Measurements from ENCODE around the gene TUBA1A.
"Not testable (repeated sequence)": the region's sequence is repeated elsewhere in the genome, so short reads cannot be mapped to it uniquely, and the experiment has no call there.

The TUBA1A gene

DNA sequence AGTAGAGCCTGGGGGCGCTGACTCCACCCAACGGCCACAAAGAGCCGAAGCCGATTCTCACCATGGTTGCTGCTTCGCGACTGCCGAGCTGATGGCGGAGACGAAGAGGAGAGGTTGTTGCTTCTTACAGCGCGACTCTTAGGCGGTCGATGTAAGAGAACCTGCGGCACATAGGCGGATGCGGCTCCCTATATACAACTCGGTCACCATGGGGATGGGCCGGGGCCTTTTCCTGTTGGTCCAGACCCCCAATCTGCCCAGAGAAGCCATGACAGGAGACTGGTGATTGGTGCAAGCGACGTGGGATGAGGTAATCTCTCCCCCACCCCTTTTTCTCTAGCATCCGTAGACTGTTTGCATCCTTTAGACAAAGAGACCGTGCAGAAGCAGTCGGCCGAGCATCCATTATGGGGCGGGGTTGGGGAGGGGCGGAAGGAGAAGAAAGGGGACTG is at the start of gene TUBA1A:
Gene TUBA1A (minus strand): TSS at position 165 of the 452 bp plus-strand sequence. CDS start 101 bp downstream, at position 64.
- peak; percentile 94 for DNase-seq

DNA sequence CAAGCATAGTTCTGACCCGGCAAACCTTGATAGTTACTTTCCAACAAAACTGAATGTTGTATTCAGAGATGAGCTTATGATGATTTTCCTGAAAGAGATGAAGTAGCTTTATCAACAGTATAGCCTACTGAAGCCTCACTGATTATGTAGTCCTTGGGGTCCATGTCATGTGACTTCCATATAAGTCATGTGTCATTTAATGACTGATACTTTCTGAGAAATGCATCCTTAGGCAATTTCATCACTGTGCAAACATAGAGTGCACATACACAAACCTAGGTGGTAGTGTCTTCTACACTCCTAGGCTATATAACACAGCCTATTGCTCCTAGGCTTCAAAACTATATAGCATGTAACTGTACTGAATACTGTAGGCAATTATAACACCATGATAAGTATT is 47.5 kb upstream of the TUBA1A start:
- DNase-seq, result peak; percentile 66

DNA sequence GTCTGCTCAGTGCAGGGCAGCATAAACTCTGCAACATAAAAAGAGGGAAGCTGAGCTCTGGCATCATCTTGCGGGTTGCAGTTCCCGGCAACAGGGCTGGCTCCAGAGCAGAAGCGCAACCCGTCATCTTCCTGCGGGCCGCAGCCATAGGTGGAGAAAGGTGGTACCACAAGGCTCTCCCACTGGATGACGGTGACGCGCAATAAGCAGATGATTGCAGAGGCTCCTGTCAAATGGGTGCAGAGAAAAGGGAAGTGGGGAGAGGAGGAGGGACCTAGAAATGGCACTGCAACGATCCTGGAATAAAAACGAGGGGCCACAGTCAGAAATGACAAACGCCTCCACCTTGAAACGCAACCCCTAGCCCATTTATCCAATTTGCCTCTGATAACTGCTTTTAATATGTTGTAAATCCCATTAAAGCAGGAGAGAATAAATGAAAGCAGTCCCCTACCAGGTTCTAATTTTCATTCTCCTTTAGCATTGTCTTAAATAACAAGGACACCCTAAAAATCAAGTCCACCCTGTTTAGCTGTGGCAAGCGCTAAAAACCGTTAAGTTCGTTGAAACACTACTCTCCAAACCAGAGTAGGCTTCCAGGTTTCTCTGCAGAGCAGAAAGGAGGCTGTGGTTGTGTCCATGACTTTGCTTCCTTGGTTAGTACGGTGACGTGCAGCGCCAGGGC is 45.1 kb upstream of the TUBA1A start:
- peak; percentile 99 for DNase-seq

DNA sequence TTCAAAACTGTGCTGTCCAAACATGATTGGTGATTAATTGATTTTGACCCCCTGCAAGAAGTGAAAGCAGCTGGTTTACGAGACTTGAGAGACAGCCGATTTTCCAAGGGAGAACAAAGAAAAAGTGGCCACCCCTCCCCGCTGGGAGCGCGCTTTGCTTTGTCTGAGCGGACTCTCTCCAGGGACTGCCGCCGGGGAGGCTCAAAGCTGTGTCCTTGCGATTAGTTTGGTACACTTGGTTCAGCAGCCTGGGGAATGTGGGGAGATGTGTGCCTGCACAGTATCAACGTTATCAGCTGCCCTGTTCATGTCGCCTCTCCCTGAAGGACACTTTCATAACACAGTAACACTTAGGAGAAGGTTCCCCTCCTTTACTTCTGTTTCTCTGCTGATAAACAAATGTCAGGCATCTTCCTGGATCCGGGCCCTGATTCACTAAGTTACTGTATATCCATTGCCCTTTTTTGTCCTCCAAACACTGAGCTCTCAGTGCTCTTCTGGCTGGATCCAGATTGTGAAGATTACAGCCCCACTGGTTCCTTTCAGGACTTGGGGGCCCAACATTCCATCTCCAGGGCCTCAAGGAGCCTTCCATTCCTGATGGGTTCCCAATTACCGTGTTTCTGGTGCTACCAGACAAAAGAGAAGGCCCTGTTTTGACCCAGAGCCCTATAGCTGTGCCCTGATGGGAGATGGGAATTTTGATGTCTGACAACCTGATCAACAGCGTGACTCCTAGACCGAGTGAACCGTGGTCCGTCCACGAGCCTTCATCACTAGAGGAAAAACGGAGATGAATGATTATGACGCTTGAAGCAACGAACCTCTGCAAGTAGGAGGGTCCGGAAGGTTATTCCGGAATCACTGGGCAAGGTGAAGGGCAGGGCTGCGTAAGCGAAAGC is 44.3 kb upstream of the TUBA1A start:
- peak; percentile 52 for DNase-seq

DNA sequence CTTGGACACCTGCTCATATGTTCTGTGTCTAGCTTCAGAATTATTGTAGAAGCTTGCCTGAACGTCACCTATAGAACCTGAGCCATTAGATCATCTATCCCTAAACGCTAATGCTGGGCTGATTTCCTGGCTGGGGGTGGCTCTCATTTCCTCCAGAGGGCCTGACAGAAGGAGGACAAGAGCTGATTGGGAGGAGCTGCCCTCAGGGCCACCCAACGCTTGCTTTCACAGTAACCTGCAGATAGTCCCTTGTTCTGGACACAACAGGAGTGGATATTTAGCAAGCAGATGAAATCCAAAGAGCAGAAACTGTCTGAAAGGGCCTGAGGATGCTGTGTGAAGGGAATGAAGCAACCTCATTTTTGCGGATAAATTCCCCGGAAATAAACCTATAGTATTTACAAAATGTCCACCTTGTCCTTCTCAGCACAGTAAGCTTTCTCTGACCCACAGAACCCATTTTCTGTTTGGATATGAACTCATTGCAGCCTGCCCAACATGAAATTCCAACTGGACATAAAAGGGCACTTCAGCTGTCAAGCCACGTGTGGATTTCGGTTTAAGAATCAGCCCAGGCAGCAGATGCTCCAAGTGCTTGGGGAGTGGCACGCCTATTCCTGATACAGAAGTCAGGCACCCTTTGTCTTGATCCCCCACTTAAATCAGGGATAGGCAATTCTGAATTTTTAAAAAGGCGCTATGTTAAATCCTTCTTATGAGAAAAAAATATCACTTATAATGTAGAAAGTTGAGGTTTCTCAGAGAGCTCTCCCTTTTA is 43.2 kb upstream of the TUBA1A start:
- DNase-seq, result peak; percentile 49

DNA sequence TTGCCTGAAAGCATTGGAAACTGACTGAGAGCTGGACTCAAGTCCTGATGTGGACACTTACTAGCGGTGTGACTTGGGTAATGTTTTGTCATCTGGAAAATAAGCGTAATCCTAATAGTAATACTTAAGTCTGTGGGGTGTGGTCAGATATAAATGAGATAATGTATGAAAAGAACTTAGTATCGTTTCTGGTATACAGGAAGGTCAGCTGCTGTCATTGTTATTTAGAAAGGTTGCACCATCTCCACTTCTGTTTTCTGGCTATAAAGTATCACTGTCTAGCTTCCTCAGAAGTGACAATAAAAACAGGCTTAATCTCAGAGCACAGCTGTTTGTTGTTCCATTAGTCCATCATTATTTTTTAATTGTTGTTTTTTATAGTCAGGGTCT is 41.9 kb upstream of the TUBA1A start:
- peak; percentile 99 for DNase-seq

DNA sequence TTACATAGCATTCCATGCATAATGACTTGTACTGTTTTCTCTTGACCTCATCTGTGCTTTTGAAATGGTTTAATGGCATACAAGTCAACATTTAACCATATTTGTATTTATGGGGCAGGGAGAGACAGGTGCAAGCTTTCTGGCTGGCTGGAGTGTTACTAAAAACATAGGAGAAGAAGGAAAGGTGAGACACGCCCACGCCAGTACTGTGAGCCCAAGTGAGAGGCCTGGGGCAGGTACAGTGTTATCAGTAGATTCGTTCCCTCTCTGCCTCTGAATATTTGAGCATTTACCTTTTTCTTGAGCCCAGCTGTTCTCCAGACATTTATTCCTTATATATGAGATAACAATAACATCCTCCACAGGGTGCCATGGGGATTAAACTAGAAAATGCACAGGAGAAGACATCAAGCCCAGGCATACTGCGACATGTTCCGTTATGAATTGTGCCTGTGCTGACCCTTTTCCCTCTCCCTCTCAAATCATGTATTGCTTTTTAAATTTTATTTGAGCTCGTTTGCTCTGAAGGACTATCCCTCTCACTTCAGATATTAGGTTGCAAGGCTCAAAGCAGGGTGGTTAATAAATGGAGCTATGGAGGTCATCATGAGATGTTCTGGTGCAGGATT is 41.4 kb upstream of the TUBA1A start:
- no peak for DNase-seq

DNA sequence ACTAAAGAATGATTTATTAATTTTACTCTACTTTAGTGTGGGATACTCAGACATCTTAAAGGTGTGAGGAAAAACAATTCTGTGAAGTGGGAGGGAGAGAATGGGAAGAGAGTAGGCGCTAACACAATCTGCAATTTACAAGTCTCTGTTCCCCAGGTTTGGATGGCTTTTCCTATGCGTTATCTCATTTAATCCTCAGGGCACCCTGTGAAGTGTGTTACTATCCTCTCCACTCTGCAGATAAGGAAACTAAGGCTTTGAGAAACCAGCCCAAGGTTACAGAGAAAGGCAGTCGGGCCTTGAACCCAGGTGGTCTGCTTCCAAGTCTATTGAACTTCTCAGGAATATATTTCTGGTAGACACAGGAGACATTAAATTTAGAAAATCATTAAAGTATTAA is 39.8 kb upstream of the TUBA1A start:
- DNase-seq, result no peak

DNA sequence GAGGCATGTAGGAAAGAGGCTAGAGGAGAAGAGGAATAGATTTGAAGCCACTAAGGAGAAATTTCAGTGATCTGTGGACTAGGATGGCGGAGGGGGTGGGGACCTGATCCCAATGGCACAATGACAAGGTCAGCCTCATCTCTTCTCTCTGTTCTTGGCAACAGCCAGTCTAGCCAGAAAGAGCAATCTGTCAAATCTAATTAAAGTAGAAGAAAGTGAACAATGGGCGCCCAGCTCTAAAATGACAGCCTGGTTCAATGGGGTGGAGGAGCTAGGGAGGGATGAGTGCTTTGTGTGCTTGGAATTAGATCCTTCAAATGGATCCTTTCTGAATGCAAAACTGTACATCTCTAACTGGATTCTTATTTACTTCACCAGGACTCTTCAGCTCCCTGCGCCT is 38.8 kb upstream of the TUBA1A start:
- no peak for DNase-seq

DNA sequence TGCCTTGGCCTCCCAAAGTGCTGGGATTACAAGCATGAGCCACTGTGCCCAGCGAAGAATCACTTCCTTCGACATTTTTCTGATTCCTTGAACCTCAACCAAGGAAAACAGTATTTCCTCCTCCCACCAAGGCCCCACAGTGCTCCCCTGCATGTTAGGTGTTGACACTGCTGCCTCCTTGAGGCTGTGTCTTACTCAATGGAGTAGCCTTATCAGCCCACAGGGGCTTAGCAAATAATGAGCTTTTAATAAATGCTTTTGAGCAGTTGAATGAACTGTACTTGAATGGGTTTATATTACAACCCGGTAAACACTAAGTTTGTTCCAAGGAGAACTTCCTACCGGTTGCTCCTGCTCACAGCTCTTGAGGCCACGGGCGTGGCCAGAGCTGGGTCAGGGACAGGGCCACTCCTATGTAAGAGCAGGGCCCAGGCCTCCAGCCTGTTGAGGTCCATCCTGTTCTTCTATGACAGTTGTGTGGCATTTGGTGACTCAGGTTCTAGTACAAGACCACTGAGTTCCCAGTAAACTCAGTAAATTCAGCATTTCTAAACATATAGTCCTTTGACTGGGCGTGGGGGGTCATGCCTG is 36.8 kb upstream of the TUBA1A start:
- peak; percentile 48 for DNase-seq

DNA sequence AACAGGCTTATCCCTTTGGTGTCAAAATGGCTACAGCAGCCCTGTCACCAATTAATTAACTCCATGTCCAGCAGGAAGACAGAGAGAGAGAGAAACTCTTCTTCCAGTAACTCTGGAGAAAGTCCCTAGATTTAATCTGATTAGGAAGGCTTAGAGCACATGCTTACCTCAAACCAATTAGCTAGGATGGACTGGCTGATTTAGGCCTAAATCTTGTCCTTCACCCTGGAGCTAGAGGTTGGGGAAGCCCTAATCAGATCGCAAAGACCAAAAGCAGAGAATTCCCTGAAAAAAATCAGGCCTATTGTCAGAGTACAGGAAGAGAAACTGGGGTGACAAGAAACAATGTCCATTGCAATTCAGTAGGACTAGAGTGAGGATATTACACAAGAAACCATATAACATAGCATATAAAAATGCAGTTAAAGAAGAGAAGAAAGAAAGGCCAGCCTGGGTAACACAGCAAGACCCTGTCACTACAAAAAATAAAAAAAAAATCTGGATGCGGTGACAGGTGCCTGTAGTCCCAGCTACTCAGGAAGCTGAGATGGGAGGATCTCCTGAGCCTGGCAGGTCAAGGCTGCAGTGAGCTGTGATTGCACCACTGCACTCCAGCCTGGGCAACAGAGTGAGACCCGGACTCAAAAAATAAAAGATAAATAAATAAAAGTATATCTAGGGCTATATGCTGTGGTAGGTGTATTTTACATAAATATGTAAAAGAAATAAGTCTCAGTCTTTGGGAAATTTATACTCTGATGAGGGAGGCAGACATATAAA is 34.9 kb upstream of the TUBA1A start:
- DNase-seq, result peak; percentile 48

DNA sequence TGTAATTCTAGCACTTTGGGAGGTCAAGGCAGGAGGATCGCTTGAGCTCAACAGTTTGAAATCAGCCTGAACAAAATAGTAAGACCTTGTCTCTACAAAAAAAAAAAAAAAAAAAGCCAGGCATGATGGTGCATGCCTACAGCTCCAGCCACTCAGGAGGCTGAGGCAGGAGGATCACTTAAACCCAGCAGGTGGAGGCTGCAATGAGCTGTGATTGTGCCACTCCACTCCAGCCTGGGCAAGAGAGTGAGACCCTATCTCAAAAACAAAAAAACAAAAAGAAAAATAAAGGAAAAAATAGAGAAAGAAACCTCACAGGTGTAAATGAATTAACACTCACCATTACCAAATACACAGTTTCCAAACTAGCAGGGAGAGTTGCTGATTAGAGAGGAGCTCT is 34.2 kb upstream of the TUBA1A start:
- DNase-seq, result no peak

DNA sequence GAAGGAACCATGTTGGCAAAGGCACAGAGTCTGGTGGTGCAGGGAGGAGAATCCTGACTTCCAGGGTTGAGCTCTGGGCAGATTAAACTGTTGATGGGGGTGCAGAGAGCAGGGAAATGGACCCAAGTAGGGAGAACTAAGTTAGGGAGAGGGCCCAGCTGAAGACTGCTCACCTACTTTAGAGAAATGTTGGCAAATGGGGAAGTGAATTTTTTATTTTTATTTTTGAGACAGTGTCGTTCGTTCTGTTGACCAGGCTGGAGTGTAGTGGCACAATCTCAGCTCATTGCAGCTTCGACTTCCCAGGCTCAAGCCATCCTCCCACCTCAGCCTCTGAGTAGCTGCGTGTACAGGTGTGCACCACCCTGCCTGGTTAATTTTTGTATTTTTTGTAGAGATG is 32.1 kb upstream of the TUBA1A start:
- DNase-seq, result no peak

DNA sequence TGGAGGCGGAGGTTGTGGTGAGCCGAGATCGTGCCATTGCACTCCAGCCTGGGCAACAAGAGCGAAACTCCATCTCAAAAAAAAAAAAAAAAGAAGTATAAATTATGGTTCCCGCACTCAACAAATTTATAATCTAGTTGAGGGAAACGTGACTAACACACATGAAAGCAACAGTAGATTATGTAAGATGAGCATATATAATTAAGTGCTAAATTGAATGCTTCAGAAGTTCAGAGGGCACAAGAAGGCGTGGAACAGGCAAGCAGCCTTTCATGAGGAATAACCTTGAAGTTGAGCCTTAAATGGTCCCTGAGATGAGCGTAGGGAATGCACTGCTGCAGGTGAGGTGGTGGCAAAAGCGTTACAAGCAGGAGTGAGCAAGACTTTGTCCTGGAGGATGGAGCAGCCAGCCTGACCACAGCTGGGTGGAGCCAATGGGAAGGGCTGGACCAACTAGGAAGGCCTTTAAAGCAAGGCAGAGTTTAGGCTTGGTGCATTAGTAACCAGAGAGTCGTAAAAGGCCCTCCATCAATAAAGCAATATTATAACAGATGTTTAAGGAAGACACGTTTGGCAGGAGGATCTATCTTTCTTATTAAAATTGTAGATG is 30.6 kb upstream of the TUBA1A start:
- no peak for DNase-seq

DNA sequence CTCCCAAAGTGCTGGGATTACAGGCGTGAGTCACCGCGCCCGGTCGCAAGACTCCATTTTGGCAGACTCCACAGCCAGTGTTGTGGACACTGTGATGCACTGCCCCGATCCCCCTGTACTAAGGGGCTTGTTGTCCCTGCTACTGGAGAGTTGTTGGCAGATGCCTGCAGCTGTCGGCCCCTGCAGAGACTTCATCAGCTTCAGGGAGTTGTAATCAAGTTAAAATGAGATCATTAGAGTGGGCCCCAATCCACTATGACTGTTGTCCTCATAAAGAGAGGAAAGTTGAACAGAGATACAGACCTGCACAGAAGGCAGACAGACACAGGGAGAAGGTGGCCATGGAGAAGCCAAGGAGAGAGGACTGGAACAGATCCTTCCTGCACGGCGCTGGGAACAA is 23.7 kb upstream of the TUBA1A start:
- DNase-seq, result no peak

DNA sequence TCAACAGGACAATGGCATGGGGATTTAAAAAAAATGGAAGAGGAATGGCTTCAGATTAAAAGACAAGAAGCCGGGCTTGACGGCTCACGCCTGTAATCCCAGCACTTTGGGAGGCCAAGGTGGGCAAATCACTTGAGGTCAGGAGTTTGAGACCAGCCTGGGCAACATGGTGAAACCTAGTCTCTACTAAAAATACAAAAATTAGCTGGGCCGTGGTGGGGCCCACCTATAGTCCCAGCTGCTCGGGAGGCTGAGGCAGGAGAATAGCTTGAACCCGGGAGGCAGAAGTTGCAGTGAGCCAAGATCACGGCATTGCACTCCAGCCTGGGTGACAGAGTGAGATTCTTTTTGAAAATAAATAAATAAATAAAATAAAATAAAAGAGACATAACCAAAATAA is 21.8 kb upstream of the TUBA1A start:
- not testable (repeated sequence) for DNase-seq

DNA sequence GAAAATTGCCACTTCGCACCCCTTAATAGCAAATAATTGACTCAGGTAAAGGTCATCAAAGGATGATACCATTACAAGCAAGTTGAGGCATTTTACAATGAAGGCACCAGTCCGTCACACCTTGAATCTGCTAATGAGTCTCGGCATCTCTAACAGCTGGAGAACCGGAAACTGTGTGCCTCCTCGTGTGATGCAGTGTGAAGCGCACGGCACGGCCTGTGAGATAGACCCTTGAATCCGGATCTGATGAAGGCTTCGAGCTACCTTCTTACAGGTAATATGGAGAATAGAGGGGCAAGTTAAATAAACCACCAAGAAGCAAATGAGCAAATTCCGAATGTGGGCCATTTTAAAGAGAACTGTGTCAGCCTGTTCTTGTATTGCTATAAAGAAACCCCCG is 19.8 kb upstream of the TUBA1A start:
- DNase-seq, result no peak

DNA sequence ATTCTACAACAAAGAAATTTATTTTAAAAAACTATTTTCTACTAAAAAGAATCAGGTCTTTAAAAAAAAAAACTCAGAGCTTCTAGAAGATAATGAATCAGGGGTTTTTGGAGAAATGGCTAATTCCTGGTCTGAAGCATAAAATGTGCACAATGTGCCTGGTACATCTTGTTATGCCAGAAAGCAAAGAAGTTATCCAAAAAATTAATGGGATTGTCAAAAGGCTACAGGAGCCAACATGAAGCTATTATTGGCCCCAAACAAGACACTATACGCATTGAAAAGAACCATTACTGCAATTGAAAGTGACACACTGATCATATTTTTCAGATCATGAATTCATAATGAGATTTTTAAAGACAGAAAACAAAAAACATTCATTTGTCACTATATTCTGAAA is 19.3 kb upstream of the TUBA1A start:
- no peak for DNase-seq

DNA sequence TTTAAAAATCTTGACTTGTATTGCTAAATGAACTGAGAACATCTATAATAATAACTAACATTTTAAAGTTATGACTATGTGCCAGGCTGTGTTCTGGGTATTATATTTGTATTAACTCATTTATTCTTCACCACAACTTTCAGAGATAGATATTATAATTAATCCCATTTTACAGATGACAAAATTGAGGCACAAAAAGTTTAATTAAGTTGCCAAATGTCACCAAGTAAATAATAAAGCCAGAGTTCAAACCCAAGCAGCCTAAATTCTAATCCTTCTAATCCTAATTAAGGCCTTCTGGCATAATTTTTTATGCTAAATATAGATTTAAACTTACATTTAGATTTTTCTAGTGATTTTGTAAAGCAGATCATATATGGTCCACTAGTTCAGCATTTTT is 17.5 kb upstream of the TUBA1A start:
- no peak for DNase-seq

DNA sequence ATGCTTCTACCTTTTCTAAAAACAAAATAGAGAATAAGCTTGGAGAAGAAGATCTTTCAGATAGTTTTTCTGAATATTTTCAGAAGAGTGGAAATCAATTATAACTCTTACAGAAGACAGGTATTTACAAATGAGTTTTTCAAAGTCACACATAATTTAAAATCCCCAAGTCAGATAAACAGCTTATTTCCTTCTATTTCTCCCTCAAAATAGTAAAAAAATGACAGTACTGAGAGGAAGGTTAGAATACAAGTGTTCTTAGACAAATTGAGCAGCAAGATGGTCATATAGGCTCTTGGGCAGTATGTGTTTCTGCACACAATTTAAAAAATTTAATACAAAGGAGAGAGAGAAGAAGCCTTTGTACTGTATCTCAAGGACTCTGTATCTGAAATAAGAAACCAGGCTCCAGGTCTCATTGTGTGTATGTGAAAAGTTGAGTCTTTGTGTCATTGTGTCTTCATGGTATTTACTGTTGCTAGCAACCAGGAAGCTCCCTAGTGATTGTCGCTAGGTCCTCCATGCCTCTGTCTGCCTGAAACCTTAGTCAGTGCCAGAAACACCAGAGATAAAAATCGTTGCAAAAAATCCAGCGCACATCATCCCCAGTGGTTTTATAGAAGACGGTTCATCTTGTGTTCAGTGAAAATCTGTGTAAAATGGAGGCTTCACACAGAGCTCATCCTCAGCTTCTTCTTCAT is 12.9 kb upstream of the TUBA1A start:
- no peak for DNase-seq

Measured in inflammatory macrophage treated with lipopolysaccharide for 4 hours (primary cell).